ENCODE results near the gene TNS4.
A peak's percentile ranks its signal among the peaks of the same experiment; 100 is the strongest.

Gene TNS4

GRCh38 chr17:40459636-40460603, 41.5 kb downstream of the TNS4 start:
- H3K36me3 Mint-ChIP-seq (ENCODE audit: low read depth), result peaks cover 22% of the 10 kb centered on the region
- peak overlapping the region; percentile 91 to 96 (median 92) for H3K27ac Mint-ChIP-seq
- peaks cover 88% of the 10 kb centered on the region for H3K4me1 Mint-ChIP-seq
- H3K9me3 Mint-ChIP-seq, result no peaks in the 10 kb centered on the region
- no peak overlapping the region for H3K4me3 Mint-ChIP-seq
- TF ChIP-seq CTCF (IDR thresholded peaks at IDR 0.05; ENCODE audit: unreplicated experiment in 3 of 3), result no peak
- peaks cover 11% of the 10 kb centered on the region for H3K27me3 Mint-ChIP-seq (ENCODE audit: low read depth)

- TF ChIP-seq CTCF (IDR thresholded peaks at IDR 0.05; ENCODE audit: unreplicated experiment in 3 of 3), result no peak
- peaks cover 85% of the 10 kb centered on the region for H3K4me1 Mint-ChIP-seq
- H3K4me3 Mint-ChIP-seq, result peak overlapping the region in 2 of 3 experiments; percentile 4 to 55
- H3K27me3 Mint-ChIP-seq (ENCODE audit: low read depth), result peaks cover 7% of the 10 kb centered on the region
- no peaks in the 10 kb centered on the region for H3K9me3 Mint-ChIP-seq
- peak overlapping the region; percentile 91 to 96 (median 92) for H3K27ac Mint-ChIP-seq
- H3K36me3 Mint-ChIP-seq (ENCODE audit: low read depth), result peaks cover 30% of the 10 kb centered on the region
Observed at GRCh38 chr17:40458851-40459482, 42.5 kb downstream of the TNS4 start.

GRCh38 chr17:40457964-40458791, 43.2 kb downstream of the TNS4 start:
- H3K36me3 Mint-ChIP-seq (ENCODE audit: low read depth), result peaks cover 37% of the 10 kb centered on the region
- no peak for TF ChIP-seq CTCF (IDR thresholded peaks at IDR 0.05; ENCODE audit: unreplicated experiment in 3 of 3)
- peak overlapping the region; percentile 29 to 55 (median 46) for H3K4me3 Mint-ChIP-seq
- peak overlapping the region; percentile 91 to 96 (median 92) for H3K27ac Mint-ChIP-seq
- no peaks in the 10 kb centered on the region for H3K9me3 Mint-ChIP-seq
- peaks cover 82% of the 10 kb centered on the region for H3K4me1 Mint-ChIP-seq
- peaks cover 11% of the 10 kb centered on the region for H3K27me3 Mint-ChIP-seq (ENCODE audit: low read depth)

GRCh38 chr17:40457369-40457768, 44.1 kb downstream of the TNS4 start:
- Mint-ChIP-seq H3K4me1 (peaks cover 82% of the 10 kb centered on the region), H3K27me3 (ENCODE audit: low read depth) (peaks cover 11% of the 10 kb centered on the region), H3K27ac (peak overlapping the region; percentile 91 to 96 (median 92)), H3K36me3 (ENCODE audit: low read depth) (peaks cover 43% of the 10 kb centered on the region), H3K4me3 (no peak overlapping the region), H3K9me3 (no peaks in the 10 kb centered on the region)
- no peak for TF ChIP-seq CTCF (IDR thresholded peaks at IDR 0.05; ENCODE audit: unreplicated experiment in 3 of 3)

GRCh38 chr17:40456396-40456951, 44.9 kb downstream of the TNS4 start:
- Mint-ChIP-seq H3K4me1 (peaks cover 82% of the 10 kb centered on the region), H3K27me3 (ENCODE audit: low read depth) (peaks cover 11% of the 10 kb centered on the region), H3K4me3 (peak overlapping the region in 1 of 3 experiments; percentile 9), H3K9me3 (no peaks in the 10 kb centered on the region), H3K36me3 (ENCODE audit: low read depth) (peaks cover 48% of the 10 kb centered on the region), H3K27ac (peak overlapping the region; percentile 91 to 96 (median 92))
- no peak for TF ChIP-seq CTCF (IDR thresholded peaks at IDR 0.05; ENCODE audit: unreplicated experiment in 3 of 3)

All from nephron (organoid).